Suppressor macrophage (primary cell): Measurements from ENCODE around the gene CNOT4.
"Not testable (repeated sequence)": the region's sequence is repeated elsewhere in the genome, so short reads cannot be mapped to it uniquely, and the experiment has no call there.

Source experiments
- DNase-seq, 4 experiments: peaks; one replicate each; pipeline ENCODE4 v3.0.0-alpha.2; 2020 to 2022

The CNOT4 gene

DNA sequence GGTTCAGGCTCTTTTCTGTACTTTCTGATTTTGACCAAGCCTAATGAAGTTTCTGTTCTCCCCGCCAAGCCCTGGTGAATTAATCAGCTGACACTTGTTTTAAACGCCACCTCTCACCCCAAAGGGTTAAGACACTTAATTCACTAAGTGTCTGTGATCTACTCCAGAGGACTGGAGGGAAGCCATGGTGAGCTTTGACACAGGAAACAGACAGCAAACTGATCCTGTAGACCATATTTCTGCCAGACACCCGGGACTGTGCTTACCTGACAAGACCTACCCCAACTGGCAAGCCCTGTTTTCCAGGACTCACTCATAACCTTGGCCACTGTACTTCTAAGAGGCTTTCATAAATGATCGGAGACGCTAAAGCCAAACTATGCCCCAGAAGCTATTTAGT is 150.3 kb downstream of the CNOT4 start:
- no peak for DNase-seq

- DNase-seq = no peak
Observed at GRCh38 chr7:135355377-135356048, 154.4 kb downstream of the CNOT4 start.

DNA sequence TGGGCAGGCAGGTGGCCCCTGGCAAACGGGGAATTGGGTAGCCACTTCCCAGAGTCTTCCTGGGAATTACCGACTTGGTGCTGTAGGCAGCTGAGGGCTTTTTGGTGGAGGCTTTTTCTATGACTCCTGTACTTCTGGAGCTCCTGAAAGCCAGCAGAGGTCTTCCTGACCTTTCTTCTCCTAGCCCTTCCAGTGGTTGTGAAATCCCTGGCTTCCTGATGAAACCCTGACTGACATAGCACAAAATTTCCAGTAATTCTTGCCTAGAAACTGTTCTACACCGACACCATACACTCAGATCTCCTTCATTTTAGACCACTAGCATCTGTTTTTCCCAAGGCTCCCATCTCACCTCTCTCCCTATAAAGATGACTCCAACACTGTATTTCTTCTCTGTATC is 156.1 kb downstream of the CNOT4 start:
- DNase-seq = no peak

- DNase-seq = no peak
Observed at GRCh38 chr7:135352285-135352684, 157.6 kb downstream of the CNOT4 start.

DNA sequence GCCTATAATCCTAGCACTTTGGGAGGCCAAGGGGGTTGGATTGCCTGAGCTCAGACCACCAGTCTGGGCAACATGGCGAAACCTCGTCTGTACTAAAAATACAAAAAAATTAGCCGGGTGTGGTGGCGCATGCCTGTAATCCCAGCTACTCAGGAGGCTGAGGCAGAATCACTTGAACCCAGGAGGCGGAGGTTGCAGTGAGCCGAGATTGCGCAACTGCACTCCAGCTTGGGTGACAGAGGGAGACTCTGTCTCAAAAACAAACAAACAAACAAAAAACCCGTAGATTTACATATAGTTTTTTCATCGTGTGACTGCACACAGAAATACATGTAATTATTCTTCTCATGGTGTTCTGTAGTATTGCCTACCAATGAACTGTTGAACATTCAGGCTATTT is 158.8 kb downstream of the CNOT4 start:
- not testable (repeated sequence) for DNase-seq

DNA sequence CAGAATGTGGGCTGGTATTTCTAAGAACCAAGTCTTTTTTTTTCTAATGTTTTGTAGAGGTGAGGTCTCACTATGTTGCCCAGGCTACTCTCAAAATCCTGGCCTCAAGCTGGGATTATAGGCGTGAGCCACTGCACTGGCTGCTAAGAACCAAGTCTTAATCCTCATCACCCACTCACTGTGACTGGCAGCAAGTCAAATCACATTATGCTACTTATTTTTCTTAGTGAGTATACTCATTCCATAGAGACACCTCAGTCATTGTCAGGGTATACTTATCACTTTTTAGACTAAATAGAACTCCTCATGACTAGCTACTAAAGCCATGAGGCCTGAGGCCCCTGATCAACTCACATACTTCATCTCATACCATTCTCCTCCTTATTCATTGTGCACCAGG is 160.2 kb downstream of the CNOT4 start:
- DNase-seq = no peak

DNA sequence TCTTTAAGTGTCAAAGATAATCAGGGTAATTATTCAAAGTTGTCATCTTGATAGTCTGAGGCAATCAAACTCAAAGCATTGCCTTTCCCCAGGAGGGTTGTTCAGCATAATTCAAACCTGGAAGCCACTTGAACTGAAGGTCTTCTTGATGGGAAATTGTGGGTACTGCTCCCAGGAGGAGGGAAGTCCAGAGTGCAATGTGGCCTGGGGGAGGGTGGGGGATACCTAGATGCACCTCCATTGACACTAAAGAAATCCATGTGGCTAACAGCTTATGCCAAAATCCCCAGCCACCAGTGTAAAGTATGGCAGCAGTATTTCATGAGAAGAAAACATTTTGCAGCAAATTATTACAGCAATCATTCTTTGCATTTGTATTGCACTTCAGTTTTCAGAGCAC is 161.4 kb downstream of the CNOT4 start:
- no peak for DNase-seq

DNA sequence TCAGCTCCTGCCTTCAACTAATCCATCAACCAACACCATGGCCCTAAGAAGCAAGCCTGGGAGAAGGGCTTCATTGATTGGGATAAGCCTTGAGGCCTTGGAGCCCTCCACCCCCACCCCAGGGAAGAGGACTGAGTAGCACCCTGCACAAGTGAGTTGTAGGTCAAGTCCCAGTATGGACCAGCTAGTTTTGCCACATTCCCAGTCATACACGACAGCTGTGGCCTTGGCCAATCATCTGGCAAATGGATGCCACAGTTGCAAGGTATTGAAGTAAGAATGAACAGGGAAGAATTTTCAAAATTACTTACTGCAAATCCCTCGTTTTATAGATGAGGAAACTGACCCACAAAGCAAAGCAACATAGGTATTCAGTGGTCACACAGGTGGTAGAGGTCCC is 166.5 kb downstream of the CNOT4 start:
- DNase-seq = no peak

GRCh38 chr7:135342887-135343286 is 167.0 kb downstream of the CNOT4 start:
- DNase-seq = no peak

GRCh38 chr7:135341049-135341448 is 168.9 kb downstream of the CNOT4 start:
- DNase-seq = no peak

DNA sequence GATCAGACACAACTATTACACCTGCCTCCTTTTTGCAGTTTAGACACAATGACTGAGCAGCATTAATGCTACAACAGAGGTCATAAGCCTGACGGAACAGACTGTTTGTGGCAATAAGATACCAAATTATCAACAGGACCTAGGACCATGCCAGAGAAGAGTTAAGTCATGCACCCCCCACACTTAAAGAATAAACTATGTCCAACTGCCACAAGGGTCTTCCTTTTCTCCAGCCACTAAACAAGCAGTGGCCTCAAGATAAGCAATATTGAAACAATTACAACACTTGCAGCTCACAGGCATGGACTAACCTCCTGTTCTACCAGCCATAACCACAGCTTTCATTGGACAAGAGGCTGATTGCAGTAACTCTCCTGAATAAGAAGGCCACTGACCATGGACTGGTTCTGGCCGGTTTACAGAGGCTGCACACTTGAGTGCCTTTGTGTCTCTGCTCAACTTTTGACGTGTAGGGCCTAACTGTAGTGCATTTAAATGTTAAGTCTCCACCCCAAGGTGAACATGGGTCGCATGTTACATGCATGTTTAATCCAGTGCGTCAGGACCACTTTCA is 171.8 kb downstream of the CNOT4 start:
- DNase-seq = no peak

- no peak for DNase-seq
Observed at GRCh38 chr7:135337506-135337905, 172.4 kb downstream of the CNOT4 start.

- peak; percentile 20 to 43 (median 27) for DNase-seq
Observed at GRCh38 chr7:135335628-135336139, 174.2 kb downstream of the CNOT4 start.

DNA sequence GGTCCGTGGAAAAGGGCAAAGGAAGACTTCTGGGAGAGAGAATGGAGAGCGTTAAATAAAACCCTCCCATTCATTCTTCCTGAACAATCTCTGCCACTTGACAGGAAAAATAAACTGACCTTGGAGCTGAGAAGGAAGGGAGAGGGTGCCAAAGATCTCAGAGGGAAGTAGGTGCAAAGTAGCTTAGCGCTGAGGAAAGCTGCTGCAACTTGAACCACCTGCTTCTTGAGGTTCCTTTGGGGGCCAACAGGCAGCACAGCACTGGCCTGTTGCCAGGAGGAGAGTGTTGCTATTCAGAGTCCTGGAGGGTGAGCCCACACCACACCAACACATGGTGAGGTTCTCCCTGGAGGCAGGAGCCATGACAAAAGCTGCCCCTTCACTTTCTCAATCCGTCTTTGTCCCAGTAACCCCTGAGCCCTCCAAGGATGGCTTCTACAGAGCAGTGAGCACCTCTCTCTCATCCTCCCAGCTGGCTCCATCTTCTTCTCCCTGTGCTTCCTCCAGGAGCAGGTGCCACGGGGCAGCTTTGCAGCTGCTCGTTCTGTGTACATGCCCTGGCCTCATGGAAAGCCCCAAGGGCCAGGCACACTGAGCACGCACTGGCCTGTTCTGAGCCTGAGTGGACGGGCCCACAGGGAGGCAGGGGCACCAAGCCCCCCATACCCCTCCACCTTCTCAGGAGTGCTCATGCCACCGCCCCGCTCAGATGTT is 174.9 kb downstream of the CNOT4 start:
- no peak for DNase-seq

- no peak for DNase-seq
Observed at GRCh38 chr7:135333946-135334345, 176.0 kb downstream of the CNOT4 start.

DNA sequence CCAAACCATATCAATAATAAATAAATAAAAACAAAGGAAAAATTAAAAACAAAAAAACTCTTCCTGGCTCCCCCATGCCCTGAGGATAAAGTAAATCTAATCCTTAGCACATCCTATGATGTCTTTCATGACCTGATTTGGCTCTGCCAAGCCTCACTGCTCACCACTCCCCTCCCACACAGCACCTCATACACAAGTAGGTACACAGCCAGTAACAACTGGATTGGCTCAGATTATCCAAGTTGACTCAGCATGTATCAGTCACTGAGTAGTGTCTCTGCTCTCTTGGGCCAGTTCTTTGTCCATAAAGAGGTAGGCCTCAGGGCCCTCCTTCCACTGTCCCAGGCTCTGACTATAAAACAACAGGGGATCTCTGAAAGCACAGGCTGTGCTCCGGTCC is 176.7 kb downstream of the CNOT4 start:
- DNase-seq = no peak

DNA sequence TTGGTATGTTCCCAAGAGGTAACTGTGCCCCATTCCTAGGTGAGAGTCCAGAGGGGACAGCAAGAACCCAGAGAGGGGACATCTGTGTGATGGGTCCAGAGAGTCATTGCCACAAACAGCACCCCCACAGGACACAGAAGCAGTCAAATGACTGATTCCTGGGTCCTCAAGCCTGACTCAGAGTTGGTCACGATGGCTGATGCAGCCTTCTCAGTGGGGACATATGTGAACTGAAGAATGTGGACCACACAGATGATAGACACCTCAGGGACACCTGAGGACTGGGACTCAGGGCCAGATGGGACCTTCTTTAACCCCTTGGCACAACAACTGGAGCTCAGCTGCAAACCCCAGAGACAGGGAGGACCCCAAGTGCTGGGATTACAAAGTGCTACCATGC is 179.8 kb downstream of the CNOT4 start:
- DNase-seq = no peak

DNA sequence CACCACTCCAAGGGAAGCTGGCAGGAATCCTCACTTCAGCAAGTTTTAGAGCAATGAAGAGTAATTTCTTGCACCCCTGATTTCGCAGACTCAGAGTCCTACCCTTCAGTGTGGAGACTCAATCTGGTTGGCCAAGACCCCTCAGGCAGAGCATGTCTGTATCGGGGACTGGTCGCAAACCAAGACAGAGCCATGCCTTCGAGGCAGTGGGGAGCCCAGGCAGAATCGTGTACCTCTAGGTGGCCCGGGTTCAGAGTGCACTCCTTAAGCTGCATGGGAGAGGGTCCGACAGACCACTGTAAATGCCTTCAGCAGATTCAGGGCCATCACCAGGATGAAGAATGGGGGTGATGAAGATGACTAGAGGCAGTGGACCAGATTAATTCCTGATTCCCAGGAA is 181.4 kb downstream of the CNOT4 start:
- no peak for DNase-seq

DNA sequence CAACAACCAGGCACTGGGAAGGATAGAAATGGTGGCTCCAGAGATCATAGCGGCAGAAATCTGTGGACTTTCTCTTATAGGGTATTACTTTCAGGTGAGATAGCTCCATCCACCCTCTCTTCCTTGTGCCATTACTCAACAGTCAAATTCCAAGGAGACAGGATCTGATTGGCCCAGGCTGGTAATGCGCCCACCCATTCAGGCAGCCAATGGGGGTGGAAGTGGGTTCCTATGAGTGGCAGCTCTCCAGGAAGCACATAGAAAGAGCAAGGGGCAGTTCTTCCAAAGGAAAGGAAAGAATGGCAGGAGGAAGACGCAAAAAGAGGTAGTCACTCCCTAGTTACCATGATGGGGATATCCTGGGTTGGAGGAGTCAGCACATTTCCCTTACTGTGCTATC is 181.8 kb downstream of the CNOT4 start:
- DNase-seq = no peak

GRCh38 chr7:135327458-135327857 is 182.4 kb downstream of the CNOT4 start:
- no peak for DNase-seq

- no peak for DNase-seq
Observed at GRCh38 chr7:135326636-135327280, 183.1 kb downstream of the CNOT4 start.

- DNase-seq = no peak
Observed at GRCh38 chr7:135322571-135323340, 187.1 kb downstream of the CNOT4 start.

- DNase-seq = peak; percentile 42 to 71 (median 56)
Observed at GRCh38 chr7:135321556-135321955, 188.3 kb downstream of the CNOT4 start.
